HCEC 1CT (cell line): ENCODE results near the gene DARS1.

ENCODE experiments used
- DNase-seq: peaks from one replicate; pipeline ENCODE4 v3.0.0-alpha.2; 2017

The DARS1 gene

GRCh38 chr2:135874777-135875365 is 110.6 kb downstream of the DARS1 start:
- DNase-seq = no peak

GRCh38 chr2:135870571-135870970 is 114.9 kb downstream of the DARS1 start:
- no peak for DNase-seq

DNA sequence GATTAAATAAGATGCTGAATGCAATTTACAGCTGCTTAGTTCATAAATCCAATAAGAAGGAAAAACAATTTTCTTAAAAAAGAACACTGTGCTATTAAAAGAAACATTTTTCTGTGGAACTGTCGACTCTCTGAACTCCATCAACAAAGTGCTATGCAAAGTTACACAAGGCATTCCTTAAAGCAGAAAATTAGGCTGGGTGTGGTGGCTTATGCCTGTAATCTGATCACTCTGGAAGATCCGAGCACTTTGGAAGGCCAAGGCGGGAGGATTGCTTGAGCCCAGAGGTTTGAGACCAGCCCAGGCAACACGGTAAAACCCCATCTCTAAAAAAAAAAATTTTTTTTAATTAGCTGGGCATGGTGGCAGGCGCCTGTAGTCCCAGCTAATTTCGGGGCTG is 122.2 kb downstream of the DARS1 start:
- DNase-seq = no peak

GRCh38 chr2:135862718-135863117 is 122.7 kb downstream of the DARS1 start:
- no peak for DNase-seq
